ENCODE data around the gene GRAMD2A. TPM values are rescaled to one million over a fixed set of nuclear protein-coding genes. Genes with fewer than 3 reads are reported as not detected.

Gene GRAMD2A
- polyA plus RNA-seq, 1 experiment = 0.30 TPM

DNA sequence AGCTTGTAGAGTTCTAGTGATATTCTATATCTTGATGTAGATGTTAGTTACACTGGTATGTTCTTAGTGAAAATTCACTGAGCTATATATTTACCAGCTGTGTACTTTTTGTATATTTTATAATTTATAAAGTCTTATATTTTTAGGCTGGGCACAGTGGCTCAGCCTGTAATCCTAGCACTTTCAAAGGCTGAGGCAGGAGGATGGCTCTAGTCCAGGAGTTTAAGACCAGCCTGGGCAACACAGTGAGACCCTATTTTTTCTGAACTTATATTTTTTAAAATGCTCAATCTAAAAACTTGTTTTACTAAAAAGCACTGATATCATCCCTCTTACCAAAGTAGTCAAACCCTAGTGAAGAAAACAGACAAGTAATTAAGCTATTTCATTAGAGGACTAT is 84.8 kb downstream of the GRAMD2A start:
- no peak for DNase-seq (ENCODE audit: low read depth, low spot score)
- no peak overlapping the region for H3K27ac ChIP-seq (ENCODE audit: low read depth, low read length)
- POLR2A ChIA-PET = no interaction called here
- H3K27me3 ChIP-seq (ENCODE audit: control insufficient read depth, insufficient read depth, low read length) = no peaks in the 10 kb centered on the region
- no peak overlapping the region for H3K4me3 ChIP-seq (ENCODE audit: low read depth, low read length)
- CTCF ChIA-PET = no interaction called here
- H3K9me3 ChIP-seq (ENCODE audit: control insufficient read depth, insufficient read depth, low read length) = no peaks in the 10 kb centered on the region
- TF ChIP-seq, protein P1, sequence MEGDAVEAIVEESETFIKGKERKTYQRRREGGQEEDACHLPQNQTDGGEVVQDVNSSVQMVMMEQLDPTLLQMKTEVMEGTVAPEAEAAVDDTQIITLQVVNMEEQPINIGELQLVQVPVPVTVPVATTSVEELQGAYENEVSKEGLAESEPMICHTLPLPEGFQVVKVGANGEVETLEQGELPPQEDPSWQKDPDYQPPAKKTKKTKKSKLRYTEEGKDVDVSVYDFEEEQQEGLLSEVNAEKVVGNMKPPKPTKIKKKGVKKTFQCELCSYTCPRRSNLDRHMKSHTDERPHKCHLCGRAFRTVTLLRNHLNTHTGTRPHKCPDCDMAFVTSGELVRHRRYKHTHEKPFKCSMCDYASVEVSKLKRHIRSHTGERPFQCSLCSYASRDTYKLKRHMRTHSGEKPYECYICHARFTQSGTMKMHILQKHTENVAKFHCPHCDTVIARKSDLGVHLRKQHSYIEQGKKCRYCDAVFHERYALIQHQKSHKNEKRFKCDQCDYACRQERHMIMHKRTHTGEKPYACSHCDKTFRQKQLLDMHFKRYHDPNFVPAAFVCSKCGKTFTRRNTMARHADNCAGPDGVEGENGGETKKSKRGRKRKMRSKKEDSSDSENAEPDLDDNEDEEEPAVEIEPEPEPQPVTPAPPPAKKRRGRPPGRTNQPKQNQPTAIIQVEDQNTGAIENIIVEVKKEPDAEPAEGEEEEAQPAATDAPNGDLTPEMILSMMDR (IDR thresholded peaks at IDR 0.05; ENCODE audit: low read depth, low read length) = no peak

GRCh38 chr15:72112116-72112515 is 85.5 kb downstream of the GRAMD2A start:
- ChIA-PET CTCF (no interaction called here), POLR2A (no interaction called here)
- Histone ChIP-seq H3K9me3 (ENCODE audit: control insufficient read depth, insufficient read depth, low read length) (no peaks in the 10 kb centered on the region), H3K27ac (ENCODE audit: low read depth, low read length) (no peak overlapping the region), H3K27me3 (ENCODE audit: control insufficient read depth, insufficient read depth, low read length) (no peaks in the 10 kb centered on the region), H3K4me3 (ENCODE audit: low read depth, low read length) (no peak overlapping the region)
- TF ChIP-seq, protein P1 (IDR thresholded peaks at IDR 0.05; ENCODE audit: low read depth, low read length) = no peak
- no peak for DNase-seq (ENCODE audit: low read depth, low spot score)

DNA sequence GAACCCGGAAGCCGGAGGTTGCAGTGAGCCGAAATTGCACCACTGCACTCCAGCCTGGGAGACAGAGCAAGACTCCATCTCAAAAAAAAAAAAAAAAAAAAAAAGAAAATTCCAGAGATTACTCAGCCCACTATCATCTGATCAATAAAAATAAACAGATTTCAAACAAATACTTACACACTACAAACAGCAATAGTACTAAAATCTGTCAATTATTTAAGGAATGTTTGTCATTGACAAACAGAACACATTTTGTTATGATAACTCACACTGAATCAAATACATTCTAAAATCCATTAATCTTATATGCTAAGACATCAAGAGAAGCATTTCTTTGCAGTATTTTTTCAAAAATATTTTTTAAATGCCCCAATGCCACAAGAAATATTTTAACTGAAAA is 87.2 kb downstream of the GRAMD2A start:
- no peaks in the 10 kb centered on the region for H3K27me3 ChIP-seq (ENCODE audit: control insufficient read depth, insufficient read depth, low read length)
- no peak overlapping the region for H3K27ac ChIP-seq (ENCODE audit: low read depth, low read length)
- H3K4me3 ChIP-seq (ENCODE audit: low read depth, low read length) = no peak overlapping the region
- TF ChIP-seq, protein P1 (IDR thresholded peaks at IDR 0.05; ENCODE audit: low read depth, low read length) = no peak
- H3K9me3 ChIP-seq (ENCODE audit: control insufficient read depth, insufficient read depth, low read length) = no peaks in the 10 kb centered on the region
- no peak for DNase-seq (ENCODE audit: low read depth, low spot score)
- ChIA-PET POLR2A (no interaction called here), CTCF (no interaction called here)

Other genes with a start within 250 kb of the GRAMD2A start
- gene MYO9A, start 79.6 kb downstream of the GRAMD2A start, polyA plus RNA-seq (2011; rRNA removed) = 14.3 and 15.2 TPM in 2 replicates
- gene SENP8, start 79.4 kb downstream of the GRAMD2A start, polyA plus RNA-seq (2011; rRNA removed) = 3.9 and 5.3 TPM in 2 replicates
- 1,954 and 2,130 TPM in 2 replicates for gene PKM, start 33.4 kb upstream of the GRAMD2A start, polyA plus RNA-seq (2011; rRNA removed)
- 56.1 and 57.8 TPM in 2 replicates for gene PARP6, start 74.8 kb upstream of the GRAMD2A start, polyA plus RNA-seq (2011; rRNA removed)
- gene CELF6, start 122.4 kb upstream of the GRAMD2A start, polyA plus RNA-seq (2011; rRNA removed) = 0.07 and 0.10 TPM in 2 replicates
- gene HEXA, start 178.2 kb upstream of the GRAMD2A start, polyA plus RNA-seq (2011; rRNA removed) = 191 and 200 TPM in 2 replicates
- gene TMEM202, start 200.5 kb upstream of the GRAMD2A start, polyA plus RNA-seq (2011; rRNA removed) = not detected in 2 replicates